SIG-M5 treated with dmso at 0.1 percent for 504 hours (cell line): ENCODE results near the gene SKIDA1.

ENCODE experiments used
- DNase-seq: peaks from one replicate; lab custom pipeline; 2025; ENCODE audit not compliant: unreplicated experiment; lab: John Stamatoyannopoulos, UW

SKIDA1 gene

DNA sequence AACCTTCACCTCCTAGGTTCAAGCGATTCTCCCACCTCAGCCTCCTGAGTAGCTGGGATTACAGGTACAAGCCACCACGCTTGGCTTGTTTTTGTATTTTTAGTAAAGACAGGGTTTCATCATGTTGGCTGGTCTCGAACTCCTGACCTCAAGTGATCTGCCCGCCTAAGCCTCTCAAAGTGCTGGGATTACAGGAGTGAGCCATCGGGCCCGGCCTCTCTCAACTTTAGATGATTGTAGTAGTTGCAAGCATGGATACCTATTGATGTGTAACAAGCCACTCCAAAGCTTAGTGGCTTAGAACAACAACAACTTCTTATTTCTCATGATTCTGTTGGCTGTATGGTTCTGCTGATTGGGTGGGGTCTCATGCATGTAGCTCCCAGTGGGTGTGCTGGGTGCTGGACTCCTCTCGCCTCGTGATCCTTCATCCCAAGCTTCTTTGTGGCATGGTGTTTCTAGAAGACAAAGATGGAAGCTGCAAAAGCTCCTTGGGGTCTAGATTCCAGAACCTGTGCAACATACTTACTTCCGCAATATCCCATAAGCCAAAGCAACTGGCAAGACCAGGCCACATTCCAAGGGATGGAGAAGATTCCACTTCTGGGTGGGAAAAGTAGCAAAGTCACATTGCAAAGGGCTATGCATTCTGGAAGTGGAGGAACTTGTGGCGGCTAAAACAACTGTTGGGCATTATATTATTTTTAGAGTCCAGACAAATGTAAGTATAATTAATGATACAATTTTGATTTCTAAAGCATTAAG is 37.9 kb downstream of the SKIDA1 start:
- no peak for DNase-seq

GRCh38 chr10:21482821-21483220 is 42.7 kb downstream of the SKIDA1 start:
- no peak for DNase-seq

GRCh38 chr10:21481407-21481806 is 44.1 kb downstream of the SKIDA1 start:
- DNase-seq = no peak

- no peak for DNase-seq
These were observed 45.7 kb downstream of the SKIDA1 start for GRCh38 chr10:21479570-21480315.

- no peak for DNase-seq
These were observed 50.1 kb downstream of the SKIDA1 start for GRCh38 chr10:21475393-21475792.

DNA sequence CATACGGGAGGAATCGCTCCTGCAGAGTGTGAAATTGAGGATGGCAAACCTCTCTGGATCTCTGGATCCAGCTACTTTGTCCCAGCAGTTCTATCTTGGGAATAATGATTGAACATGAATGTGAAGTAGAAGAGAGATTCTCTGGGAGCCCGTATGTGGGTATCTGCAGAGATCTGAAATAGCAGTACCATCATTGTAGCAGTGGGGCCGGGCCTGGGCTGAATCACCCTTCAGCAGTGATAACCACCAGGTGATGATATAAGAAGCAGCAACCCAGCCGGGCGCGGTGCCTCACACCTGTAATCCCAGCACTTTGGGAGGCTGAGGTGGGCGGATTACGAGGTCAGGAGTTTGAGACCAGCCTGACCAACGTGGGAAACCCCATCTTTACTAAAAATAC is 51.9 kb downstream of the SKIDA1 start:
- DNase-seq = no peak

DNA sequence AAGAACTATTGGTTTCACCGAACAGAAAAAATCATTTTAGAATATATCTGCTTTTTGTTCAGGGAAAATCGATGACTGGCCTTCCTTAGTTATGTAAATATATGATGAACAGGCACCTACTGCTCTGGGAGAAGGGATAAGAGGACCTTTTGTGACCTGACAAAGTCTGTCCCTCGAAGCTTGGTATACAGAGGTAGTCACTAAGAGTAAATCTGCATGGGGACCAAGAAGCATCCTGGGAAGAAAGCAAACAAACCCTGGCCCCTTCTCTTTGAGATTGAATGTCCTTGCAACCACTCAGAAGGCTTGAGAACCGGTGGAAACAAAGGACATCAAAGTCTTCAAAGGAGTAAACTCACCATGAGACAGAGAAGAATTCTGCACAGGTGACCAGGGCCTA is 52.3 kb downstream of the SKIDA1 start:
- no peak for DNase-seq

- no peak for DNase-seq
These were observed 57.4 kb downstream of the SKIDA1 start for GRCh38 chr10:21468086-21468485.

GRCh38 chr10:21467633-21468032 is 57.8 kb downstream of the SKIDA1 start:
- no peak for DNase-seq

DNA sequence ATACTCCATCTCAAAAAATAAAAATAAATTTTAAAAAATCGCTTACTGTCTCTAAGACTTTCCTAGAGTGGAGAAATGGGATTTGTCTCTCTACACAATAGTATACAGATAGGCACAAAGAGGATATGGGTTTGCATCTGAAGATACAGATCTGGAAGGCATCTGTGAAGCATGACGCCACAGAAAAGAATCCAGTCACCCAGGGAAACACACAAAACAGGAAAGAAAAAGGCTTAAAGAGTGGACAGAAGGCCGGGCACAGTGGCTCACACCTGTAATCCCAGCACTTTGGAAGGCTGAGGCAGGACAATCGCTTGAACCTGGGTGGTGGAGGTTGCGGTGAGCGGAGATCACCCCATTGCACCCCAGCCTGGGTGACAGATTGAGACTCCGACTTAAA is 61.3 kb downstream of the SKIDA1 start:
- no peak for DNase-seq
